ENCODE measurements around the gene SUGP1.

SUGP1 gene

DNA sequence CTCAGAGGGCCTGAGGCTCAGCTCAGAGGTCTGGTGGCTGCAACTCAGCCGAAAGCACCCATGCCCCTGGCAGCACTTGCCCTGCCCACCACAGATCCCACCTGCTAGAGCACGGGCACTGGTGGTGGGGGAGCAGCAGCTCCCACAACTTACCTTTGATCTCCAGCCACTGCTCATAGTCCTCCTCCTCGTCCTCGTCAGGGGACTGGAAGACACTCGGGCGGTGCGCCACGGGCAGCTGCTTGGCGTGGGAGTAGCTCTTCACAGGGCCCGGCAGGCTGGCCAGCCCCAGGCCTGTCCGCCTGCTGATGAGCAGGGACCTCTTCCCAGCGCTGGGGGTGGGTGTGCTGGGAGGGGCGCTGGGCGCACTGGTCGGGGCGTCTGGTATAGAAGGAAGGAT lies 14.6 kb downstream of the SUGP1 start:
- in situ Hi-C loops (cut with MboI; ENCODE audit: low pct_unique_long_range_greater_than_20kb, low sequenced_read_pairs): no loop called here

DNA sequence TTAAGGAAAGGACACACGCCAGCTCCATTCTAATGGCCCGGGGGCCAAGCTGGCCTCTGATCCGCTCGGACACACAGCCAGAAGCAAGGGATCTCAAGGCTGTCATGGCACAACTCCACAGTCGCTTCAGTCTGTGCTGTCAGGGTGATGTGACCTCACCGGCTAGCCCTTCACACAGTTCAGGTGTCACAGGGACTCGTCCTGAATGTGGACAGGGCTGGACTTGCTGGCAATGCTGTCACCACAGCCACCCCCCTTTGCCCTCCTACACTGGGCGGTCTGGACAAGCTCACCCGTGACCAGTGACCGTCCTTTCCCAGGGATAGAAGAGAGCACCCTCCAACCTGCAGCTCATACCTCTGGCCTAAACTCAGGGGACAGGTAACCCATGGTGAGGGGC lies 15.2 kb downstream of the SUGP1 start:
- DNase-seq: no peak

More for the DNA sequence above, 14.6 kb downstream of the SUGP1 start:
- DNase-seq: no peak

DNA sequence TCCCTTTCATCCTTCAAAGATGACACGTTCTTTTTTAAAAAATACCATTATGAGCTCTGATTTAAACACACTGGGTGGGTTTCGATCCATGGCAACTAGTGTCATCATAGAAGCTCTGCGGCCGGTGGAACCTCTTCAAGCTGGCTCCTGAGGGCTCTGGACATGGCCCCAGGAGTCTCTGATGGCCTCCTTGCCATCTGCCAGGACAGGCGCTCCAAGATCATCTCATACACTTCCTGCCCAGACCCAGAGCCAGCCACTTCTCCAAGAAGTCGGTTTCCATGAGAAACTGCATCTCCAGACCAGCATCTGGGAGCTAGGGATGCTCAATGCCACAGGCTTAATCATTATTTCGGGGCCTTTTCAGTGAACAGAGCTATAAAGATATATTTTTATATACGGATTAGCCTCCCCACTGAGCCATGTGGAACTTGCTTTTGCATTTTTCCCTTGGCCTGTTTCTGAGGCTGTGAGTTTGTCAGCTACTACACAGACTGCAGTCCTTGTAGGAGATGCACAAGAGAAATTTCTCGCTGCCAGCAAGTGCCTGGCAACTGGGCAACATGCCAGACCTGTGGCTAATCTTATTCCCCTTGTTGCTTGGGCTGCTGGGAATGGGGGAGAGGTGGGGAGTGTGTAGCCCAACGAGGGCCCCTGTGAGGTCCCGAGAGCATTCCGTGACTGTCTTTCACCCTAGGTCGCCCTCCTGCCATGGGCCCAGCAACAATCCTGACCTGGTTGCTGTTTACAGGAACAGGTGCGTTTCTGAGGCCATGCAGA lies 15.9 kb downstream of the SUGP1 start:
- in situ Hi-C loops (cut with MboI; ENCODE audit: low pct_unique_long_range_greater_than_20kb, low sequenced_read_pairs): no loop called here

More for the DNA sequence above, 15.2 kb downstream of the SUGP1 start:
- in situ Hi-C loops (cut with MboI; ENCODE audit: low pct_unique_long_range_greater_than_20kb, low sequenced_read_pairs): no loop called here

DNA sequence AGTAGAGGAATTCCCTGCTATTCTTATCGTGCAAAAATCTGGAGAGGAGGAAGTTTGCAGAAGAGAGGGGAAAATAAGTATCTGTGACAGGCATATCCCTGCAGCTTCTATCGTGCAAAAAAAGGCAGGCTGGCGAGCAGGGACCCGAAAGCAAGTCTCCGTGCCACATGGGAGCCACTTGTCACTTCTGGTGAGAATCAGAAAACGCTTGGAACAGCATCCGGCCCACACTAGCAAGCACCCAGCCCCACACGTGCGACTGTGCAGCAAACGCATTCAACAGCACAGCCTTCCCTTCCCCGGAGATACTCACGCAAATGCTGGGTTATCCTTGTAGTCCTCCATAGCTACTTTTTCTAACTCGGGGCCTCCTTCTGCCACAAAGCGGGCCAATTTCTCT lies 16.9 kb downstream of the SUGP1 start:
- no peak for DNase-seq
- in situ Hi-C loops (cut with MboI; ENCODE audit: low pct_unique_long_range_greater_than_20kb, low sequenced_read_pairs): no loop called here

More for the DNA sequence above, 15.9 kb downstream of the SUGP1 start:
- DNase-seq: no peak

DNA sequence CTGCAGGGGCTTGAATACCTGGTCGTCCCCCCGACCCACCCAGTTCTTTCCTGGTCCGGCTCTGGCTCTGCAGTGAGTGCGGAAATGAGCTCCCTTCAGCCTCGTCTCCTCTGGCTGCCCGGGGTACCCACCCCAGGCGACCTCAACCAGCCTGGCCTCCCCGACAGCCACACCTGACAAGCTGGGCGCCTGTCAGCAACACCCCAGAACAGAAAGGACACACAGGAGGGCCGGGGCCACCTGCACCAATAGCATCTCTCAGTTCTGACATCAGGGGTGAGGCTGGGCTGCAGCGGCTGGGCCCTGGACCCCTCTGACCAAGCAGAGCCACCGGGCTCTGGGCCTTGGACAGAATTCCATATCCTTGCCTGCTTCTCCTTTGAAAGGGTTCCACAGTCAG lies 19.7 kb downstream of the SUGP1 start:
- in situ Hi-C loops (cut with MboI; ENCODE audit: low pct_unique_long_range_greater_than_20kb, low sequenced_read_pairs): no loop called here
- no peak for DNase-seq

DNA sequence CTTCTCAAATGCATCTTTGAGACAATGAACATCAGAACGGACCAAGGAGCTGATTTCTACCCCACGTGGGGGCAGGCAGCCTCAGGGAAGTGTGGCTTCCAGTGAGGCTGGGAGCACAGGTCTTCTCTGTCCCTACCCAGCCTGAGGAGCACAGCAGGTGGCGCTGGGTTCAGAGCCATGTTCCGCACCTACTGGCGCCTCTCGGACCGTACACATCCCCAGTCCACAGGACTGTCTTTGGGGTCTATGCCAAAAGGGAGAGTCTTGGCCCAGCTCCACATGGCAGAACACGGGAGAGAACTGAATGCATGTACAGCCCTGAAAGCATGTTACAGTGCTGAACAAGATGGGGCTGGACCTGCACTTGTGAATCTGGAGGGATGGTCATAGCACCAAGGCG lies 22.6 kb downstream of the SUGP1 start:
- in situ Hi-C loops (cut with MboI; ENCODE audit: low pct_unique_long_range_greater_than_20kb, low sequenced_read_pairs): no loop called here
- DNase-seq: no peak

GRCh38 chr19:19296953-19297689 lies 23.2 kb downstream of the SUGP1 start:
- DNase-seq: no peak
- in situ Hi-C loops (cut with MboI; ENCODE audit: low pct_unique_long_range_greater_than_20kb, low sequenced_read_pairs): no loop called here

- in situ Hi-C loops (cut with MboI; ENCODE audit: low pct_unique_long_range_greater_than_20kb, low sequenced_read_pairs): no loop called here
Observed at GRCh38 chr19:19294914-19295313, 25.4 kb downstream of the SUGP1 start.

GRCh38 chr19:19292607-19293006 lies 27.7 kb downstream of the SUGP1 start:
- DNase-seq: no peak
- in situ Hi-C loops (cut with MboI; ENCODE audit: low pct_unique_long_range_greater_than_20kb, low sequenced_read_pairs): no loop called here

More at GRCh38 chr19:19294914-19295313, 25.4 kb downstream of the SUGP1 start:
- no peak for DNase-seq

GRCh38 chr19:19285686-19286085 lies 34.6 kb downstream of the SUGP1 start:
- in situ Hi-C loops (cut with MboI; ENCODE audit: low pct_unique_long_range_greater_than_20kb, low sequenced_read_pairs): no loop called here
- DNase-seq: no peak

DNA sequence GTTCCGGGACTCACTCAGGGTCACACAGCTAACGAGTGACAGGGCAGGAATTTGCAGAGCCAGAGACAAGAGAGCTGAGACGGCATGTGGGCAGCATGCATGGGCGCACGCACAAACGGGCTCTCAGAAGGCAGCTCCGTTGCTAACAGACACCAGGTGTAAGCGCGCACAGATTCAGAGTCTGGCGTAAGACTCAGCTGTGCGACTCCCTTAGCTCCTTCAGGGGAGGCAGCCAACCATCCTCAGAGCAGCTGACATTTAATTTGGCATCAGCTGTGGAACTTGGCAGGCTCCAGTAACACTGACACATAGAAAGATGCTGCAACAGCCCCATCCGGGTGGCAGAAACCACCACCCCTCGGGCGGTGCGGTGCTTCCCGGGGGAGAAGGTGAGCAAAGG lies 39.7 kb downstream of the SUGP1 start:
- in situ Hi-C loops (cut with MboI; ENCODE audit: low pct_unique_long_range_greater_than_20kb, low sequenced_read_pairs): no loop called here
- no peak for DNase-seq

- DNase-seq: no peak
- in situ Hi-C loops (cut with MboI; ENCODE audit: low pct_unique_long_range_greater_than_20kb, low sequenced_read_pairs): no loop called here
Observed at GRCh38 chr19:19279853-19280252, 40.5 kb downstream of the SUGP1 start.

- DNase-seq: no peak
- in situ Hi-C loops (cut with MboI; ENCODE audit: low pct_unique_long_range_greater_than_20kb, low sequenced_read_pairs): no loop called here
Observed at GRCh38 chr19:19279062-19279612, 41.2 kb downstream of the SUGP1 start.

GRCh38 chr19:19278315-19278714 lies 42.0 kb downstream of the SUGP1 start:
- no peak for DNase-seq
- in situ Hi-C loops (cut with MboI; ENCODE audit: low pct_unique_long_range_greater_than_20kb, low sequenced_read_pairs): no loop called here

DNA sequence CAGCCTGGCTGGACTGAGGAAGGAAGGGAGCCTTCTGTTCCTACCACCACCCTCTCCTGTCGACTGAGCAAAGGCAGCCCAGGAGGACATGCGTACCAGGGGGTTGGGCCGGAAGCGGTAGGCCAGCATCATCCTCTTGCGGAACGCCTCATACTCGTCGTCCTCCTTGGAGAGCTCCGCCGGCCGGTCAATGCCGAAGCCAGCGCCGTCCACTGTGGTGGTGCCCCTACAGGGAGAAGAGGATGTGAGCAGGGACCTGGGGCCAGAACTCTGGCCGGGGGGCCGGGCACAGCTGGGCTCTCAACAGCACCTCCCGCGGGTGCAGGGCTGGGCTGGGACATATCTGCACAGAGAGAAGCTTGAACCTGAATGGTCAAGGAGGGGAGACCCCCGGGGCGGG lies 43.5 kb downstream of the SUGP1 start:
- no peak for DNase-seq
- in situ Hi-C loops (cut with MboI; ENCODE audit: low pct_unique_long_range_greater_than_20kb, low sequenced_read_pairs): no loop called here

- in situ Hi-C loops (cut with MboI; ENCODE audit: low pct_unique_long_range_greater_than_20kb, low sequenced_read_pairs): no loop called here
- no peak for DNase-seq
Observed at GRCh38 chr19:19276386-19276785, 43.9 kb downstream of the SUGP1 start.

DNA sequence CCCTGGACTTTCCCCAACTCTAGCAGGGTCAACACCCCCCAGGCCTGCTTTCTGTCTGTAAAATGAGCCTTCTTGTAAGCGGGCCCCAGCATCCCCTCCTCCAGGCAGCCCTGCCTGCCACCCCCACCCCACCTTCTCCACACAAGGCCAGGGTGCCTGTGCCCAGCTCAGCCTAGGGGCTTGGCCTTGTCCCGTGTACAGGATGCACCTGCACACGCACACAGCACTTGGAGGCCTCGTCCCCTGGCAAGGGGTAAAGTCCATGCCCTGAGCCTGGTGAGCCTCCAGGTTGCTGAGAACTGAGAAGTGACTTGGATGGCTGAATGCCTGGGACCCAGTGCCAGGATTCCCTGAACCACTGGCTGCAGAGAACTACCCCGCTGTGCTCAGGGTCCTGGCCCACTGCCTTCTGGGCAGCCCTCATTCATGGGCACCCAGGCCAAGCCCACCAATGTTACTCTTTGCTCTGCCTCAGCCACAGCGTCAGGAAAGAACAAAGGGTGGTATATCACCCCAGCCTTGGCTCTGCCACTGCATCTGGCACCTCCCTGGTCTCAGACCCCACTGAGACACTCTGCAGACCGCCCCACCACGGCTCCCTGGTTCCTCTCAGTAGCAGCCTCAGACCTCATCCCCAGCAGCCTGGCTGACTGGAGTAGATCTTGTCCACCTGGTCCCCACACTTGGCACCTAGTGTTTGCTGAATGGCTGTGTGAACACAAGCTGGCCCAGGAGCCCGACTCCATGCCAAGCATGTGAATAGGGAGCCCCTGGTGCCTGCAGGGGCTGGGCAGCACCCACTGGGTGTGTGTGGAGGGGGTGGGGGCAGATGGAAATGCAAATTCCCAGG lies 45.4 kb downstream of the SUGP1 start:
- in situ Hi-C loops (cut with MboI; ENCODE audit: low pct_unique_long_range_greater_than_20kb, low sequenced_read_pairs): no loop called here
- DNase-seq: no peak

GRCh38 chr19:19274146-19274545 lies 46.2 kb downstream of the SUGP1 start:
- no peak for DNase-seq
- in situ Hi-C loops (cut with MboI; ENCODE audit: low pct_unique_long_range_greater_than_20kb, low sequenced_read_pairs): no loop called here

DNA sequence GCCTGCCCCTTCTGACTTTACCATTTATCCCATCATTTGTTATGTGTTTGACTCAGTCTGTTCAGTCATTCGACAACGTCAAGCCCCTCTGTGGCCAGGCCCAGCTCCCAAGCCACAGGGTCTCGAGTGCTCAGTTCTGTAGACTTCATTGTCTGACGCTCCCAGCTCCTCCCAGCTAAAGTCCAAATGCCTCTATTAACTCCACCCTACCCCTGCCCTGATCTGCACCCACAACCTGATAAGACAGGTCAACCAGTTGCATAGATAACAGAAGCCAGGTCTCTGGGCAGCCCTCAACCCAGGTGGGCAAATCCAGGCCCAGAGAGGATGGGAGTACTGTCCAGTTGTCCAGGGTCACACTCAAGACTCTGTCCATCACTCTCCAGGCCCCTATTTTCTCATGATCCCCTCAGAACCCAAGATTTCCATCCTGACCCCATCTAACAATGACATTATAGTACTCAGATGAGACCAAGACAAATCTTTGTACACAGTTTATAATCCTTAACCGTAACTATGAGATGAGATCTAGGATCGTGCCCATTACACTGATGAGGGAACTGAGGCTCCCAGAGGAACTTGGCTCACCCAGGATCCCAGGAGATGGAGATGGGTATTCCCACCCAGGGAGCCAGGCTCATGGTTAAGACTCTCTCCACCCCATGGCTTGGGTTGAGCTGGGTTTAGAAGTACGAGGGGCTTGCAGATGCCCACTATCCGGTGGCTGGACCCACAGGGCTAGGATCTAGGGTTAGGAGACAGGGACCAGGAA lies 48.3 kb downstream of the SUGP1 start:
- in situ Hi-C loops (cut with MboI; ENCODE audit: low pct_unique_long_range_greater_than_20kb, low sequenced_read_pairs): no loop called here
- no peak for DNase-seq
